Measurements from ENCODE around the gene KHDRBS2.

DNA sequence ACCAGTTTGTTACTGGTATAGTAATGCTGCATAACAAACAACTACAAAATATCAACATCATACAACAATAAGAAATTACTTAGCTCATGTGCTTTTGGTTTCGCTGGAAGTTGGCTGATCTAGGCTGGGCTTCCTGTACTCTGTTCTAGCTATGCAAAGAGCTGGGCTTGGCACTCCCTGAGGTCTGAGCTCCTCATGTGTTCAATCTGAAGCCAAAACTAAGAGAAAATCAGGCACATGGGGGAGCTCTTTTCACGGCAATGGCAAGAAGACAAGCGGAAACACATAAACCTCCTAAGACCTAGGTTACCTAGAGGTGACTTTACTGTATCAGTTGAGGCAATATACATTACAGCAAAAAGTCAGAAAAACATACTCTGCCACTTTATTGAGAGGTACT, 574.2 kb downstream of the KHDRBS2 start:
- TF ChIP-seq POLR2A (IDR thresholded peaks at IDR 0.05), result no peak
- TF ChIP-seq, protein P1, sequence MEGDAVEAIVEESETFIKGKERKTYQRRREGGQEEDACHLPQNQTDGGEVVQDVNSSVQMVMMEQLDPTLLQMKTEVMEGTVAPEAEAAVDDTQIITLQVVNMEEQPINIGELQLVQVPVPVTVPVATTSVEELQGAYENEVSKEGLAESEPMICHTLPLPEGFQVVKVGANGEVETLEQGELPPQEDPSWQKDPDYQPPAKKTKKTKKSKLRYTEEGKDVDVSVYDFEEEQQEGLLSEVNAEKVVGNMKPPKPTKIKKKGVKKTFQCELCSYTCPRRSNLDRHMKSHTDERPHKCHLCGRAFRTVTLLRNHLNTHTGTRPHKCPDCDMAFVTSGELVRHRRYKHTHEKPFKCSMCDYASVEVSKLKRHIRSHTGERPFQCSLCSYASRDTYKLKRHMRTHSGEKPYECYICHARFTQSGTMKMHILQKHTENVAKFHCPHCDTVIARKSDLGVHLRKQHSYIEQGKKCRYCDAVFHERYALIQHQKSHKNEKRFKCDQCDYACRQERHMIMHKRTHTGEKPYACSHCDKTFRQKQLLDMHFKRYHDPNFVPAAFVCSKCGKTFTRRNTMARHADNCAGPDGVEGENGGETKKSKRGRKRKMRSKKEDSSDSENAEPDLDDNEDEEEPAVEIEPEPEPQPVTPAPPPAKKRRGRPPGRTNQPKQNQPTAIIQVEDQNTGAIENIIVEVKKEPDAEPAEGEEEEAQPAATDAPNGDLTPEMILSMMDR (IDR thresholded peaks at IDR 0.05), result no peak

Data from Peyer's patch (tissue), 4 donors.